Inferior parietal cortex (tissue), 1 donor: Measurements from ENCODE around the gene RPRD2.

Experiments
- DNase-seq: peaks from one replicate; pipeline ENCODE4 v3.0.0-alpha.2; 2016; ENCODE audit errors: extremely low spot score

RPRD2 gene

DNA sequence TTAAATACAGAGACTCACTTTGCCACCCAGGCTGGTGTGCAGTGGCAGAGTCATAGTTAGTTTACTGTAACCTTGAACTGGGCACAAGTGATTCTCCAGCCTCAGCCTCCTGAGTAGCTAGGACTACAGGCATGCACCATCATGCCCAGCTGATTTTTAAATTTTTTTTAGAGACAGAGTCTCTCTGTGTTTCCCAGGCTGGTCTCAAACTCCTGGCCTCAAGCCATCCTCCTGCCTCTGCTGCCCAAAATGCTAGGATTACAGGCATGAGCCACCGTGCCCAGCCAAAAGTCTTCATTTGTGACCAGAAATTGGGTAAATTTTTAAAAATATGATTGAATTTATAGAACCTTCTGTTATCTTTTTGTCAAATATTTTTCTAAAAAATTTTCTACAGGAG is 105.3 kb downstream of the RPRD2 start:
- DNase-seq, result no peak

DNA sequence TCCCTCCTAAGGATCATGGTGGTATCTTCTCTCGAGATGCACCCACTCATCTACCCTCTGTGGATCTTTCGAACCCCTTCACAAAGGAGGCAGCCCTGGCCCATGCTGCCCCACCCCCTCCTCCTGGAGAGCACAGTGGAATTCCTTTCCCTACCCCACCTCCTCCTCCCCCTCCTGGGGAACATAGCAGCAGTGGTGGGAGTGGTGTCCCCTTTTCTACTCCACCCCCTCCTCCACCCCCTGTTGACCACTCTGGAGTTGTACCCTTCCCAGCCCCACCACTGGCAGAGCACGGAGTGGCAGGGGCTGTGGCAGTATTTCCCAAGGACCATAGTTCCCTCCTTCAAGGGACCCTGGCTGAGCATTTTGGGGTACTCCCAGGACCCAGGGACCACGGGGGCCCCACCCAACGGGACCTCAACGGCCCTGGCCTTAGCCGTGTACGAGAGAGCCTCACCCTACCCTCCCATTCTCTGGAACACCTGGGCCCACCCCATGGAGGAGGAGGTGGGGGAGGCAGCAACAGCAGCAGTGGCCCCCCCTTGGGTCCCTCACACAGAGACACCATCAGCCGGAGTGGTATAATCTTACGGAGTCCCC is 108.8 kb downstream of the RPRD2 start:
- DNase-seq, result no peak

GRCh38 chr1:150473659-150474058 is 109.7 kb downstream of the RPRD2 start:
- no peak for DNase-seq

DNA sequence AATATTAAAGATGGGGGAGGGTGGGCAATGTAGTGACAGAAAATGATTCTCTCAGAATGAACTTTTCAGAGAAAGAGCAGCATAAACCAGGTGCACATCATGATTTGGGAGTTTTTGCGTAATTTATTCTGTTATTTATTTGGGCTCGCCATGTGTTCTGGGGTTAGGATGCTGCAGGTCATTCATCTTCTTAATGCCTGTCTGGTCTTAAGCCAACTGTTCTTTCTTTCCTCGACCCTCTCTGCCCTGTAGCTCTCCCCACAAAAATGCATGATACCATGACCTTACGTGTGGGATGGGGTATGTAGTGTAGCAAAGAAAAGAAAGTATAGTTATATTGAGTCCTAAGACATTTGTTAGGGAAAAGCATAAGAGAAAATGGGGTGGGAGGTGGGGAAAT is 110.9 kb downstream of the RPRD2 start:
- no peak for DNase-seq

- DNase-seq, result no peak
Measured at GRCh38 chr1:150476754-150477153, 112.8 kb downstream of the RPRD2 start.

DNA sequence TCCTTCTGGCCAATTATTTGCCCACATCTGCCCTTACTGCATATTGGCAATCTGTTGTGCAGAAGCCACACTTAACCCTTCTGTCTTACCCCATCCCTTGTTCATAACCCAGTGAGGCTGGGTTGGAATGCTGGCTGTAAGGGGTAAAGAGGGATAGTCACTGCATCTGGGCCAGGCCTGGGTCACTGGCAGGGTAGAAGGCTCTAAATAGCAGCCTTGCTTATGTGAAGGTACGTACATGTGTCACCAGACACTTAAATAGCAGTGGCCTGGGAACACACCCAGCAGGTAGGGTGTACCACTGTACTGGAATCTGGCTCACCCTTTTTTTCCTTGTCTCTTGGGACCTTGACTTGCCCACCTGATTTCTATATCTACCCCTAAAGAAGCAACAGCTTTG is 113.4 kb downstream of the RPRD2 start:
- no peak for DNase-seq

DNA sequence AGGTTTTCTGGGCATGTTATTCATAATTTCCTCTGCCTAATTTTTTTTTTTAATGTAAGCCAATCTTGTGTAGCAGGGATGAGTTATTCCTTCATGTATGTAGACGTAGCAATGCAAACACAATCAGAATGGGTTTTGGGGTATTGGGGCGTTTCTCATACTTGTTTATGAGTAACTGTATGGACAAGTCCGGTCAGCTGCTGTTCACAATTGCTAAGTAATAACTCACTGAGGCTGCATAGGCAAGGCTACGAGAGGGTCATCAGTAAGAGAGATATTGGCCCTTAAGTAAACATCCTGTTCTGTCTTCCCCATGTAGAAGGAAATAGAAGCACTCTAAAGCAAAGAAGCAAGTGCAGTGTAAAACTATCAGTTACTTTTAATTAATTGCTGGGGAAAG is 113.8 kb downstream of the RPRD2 start:
- DNase-seq, result no peak

DNA sequence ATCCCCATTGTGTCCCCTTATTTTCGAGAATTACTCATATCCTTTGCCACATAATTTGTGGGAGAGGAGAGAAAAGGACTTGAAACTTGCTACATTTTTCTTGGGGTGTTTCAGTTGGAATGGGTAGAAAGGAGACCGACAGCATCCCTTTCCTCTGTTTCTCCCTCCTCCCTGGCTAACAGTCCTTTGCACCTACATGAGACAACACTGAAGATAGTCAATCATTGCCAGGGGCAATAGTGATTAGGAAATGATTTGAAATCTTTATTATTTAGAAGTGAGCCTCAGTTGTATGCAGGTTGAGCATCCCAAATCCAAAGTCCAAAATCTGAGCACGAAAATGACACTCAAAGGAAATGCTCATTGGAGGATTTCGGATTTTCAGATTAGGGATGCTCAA is 115.4 kb downstream of the RPRD2 start:
- DNase-seq, result no peak

DNA sequence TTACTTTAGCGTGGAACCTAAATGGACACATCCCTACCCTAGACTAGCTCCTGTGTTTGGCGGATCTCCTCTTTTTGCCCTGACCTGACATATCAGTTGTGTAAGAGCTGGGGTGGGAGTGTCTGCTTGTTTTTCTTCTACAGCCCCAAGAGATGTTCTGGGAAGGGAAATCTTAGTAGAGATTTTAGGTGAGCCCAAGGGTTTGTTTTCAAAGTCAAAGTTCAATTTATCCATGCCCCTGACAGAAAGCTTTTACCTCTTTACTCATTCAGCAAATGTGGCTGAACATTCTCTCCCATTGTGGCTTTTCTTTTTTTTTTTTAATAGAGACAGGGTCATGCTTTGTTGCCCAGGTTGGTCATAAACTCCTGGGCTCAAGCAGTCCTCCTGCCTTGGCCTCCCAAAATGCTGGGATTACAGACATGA is 116.0 kb downstream of the RPRD2 start:
- no peak for DNase-seq

DNA sequence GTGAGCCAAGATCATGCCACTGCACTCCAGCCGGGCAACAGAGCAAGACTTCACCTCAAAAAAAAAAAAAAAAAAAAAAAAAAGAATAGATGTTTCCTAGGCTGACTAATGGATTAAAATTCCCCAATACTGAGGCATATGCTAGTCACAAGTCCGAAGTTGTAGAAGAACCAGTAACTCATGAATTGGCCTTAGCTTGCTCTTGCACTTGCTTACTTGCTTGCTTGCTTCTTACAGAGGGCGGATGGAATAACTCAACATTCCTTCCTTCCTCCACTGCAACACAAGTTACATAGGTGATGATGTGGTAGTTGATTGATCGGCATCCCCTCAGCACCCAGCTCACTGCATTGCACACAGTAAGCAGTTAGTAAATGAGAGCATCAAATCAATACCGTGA is 120.5 kb downstream of the RPRD2 start:
- DNase-seq, result no peak

DNA sequence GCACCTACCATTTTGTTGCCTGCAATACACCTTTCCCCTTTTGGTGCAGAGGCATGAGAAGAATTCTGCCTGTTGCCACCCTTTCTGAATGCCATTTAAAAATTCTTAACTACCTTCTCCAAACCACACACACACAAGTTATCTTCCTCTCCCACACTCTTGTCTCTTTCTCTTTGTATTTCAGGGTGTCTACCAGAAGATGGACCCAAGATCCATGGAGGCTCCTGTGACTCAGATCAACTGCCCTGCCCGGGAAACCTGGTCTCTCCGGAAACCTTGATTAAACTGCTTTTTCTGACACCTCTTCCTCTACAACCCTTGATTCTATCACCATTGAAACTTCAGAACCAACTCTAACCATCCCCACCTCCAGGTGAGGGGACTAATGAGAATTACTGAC is 120.9 kb downstream of the RPRD2 start:
- no peak for DNase-seq

- peak; percentile 99 for DNase-seq
Measured at GRCh38 chr1:150486966-150487762, 123.2 kb downstream of the RPRD2 start, which contains the start of gene TARS2. Gene TARS2, plus strand, starts transcription at chr1:150487419. Its CDS starts 32 bp downstream, at chr1:150487451.

GRCh38 chr1:150487763-150488115 is 123.8 kb downstream of the RPRD2 start:
- DNase-seq, result no peak

DNA sequence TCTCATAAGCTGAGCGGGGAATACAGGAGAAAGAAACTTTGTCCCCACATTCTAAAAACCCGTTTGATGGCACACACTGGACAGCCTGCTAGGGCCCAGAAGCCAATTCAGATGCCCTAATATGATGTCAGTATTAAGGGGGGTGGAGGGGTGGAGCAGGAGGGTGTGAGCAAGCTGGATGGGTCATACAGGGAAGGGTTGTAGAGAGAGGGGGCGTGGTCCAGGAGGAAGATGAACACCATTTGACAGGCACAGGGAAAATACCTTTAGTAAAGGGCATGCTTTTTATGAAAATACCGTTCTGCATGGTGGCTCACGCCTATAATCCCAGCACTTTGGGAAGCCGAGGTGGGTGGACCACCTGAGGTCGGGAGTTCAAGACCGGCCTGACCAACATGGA is 129.2 kb downstream of the RPRD2 start:
- DNase-seq, result no peak

DNA sequence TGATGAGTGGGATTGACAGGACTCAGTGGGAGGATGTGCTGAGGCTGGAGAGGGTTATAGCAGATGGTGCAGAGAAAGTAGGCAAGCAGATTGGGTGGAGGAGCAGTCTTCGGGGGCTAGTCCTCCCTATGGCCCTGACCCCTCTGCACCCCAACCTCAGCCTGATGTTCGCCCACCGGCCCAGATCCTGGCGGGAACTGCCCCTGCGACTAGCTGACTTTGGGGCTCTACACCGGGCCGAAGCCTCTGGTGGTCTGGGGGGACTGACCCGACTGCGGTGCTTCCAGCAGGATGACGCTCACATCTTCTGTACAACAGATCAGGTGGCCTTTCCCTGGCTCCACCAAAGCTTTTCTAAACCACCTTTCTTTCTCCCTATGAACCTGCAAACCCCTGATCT is 134.4 kb downstream of the RPRD2 start:
- DNase-seq, result no peak

DNA sequence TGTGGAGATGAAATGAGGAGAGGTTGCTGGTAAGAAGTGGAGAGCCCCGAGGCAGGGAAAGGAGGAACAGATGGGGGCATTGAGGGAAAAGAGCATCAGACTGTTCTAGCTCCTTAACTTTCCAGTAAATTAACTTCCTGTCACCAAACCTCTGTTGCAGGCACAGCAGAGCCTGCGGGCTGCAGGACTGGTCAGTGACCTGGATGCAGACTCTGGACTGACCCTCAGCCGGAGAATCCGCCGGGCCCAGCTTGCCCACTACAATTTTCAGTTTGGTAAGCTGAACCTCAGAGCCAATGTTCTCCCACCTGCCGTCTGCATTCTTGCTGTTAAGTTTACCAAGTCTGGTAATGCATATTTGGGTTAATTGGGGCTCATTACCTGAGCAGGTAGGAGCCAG is 141.5 kb downstream of the RPRD2 start:
- no peak for DNase-seq

DNA sequence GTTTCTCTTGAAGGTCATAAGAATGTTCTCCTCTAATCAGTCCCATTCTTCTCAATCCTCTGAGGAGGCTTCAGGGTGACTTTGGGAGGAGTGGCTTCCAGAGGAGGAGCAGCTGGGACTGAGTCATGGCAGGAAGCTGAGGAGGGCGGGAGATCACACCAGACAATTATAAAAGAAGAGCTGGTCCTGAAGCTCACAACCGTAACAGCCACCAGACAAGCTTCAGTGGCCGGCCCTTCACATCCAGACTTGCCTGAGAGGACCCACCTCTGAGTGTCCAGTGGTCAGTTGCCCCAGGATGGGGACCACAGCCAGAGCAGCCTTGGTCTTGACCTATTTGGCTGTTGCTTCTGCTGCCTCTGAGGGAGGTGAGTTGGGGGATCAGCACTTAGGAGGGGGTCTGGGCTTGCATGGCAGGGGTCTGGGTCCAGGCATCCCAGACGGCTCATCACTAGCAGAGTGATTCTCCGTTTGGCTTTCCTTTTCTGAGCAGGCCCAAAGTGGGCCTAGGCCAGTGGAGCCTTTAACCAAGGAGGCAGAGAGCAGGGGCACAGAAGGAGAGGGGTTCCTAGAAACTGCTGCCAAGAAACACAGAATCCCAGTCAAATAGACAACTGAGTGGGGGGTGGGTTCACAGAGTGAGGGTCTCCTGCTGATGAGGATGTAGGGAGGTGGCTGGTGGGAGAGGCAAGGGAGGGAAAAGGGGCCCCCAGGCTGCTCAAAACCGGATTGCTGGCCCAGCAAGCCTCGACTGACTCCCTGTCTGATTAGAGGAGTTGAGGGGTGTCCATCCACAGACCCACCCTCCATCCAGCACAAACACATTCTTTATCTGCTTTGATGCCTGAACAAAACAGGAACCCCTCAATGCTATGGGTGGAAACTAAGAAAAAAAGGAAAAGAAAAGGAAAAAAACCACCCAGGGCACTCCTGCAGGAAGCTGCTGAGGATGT is 144.2 kb downstream of the RPRD2 start, which contains the start of gene ECM1:
Gene ECM1 (plus strand): TSS at position 198 of the 953 bp plus-strand sequence. CDS start 101 bp downstream, at position 299.
- peak; percentile 40 for DNase-seq

DNA sequence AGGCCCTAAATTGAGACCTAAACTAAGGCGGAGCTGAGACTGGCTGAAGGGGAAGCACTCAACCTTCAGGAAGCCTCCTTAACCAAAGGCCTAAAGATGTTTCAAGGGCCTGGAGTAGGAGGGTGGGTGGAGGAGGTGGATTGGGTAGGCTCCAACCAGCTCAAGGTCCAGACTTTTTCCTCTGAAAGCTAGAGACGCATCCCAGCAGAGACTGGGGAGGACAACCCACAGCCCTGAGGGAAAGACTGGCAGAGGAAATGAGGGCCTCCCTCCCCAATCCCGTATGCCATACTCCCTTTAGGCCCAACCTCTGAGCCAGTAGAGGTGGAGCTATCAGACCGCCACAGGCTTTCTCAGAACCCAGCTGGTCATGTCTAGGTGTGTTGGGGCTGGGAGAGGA is 145.0 kb downstream of the RPRD2 start:
- no peak for DNase-seq

GRCh38 chr1:150511551-150511950 is 147.6 kb downstream of the RPRD2 start:
- DNase-seq, result no peak

DNA sequence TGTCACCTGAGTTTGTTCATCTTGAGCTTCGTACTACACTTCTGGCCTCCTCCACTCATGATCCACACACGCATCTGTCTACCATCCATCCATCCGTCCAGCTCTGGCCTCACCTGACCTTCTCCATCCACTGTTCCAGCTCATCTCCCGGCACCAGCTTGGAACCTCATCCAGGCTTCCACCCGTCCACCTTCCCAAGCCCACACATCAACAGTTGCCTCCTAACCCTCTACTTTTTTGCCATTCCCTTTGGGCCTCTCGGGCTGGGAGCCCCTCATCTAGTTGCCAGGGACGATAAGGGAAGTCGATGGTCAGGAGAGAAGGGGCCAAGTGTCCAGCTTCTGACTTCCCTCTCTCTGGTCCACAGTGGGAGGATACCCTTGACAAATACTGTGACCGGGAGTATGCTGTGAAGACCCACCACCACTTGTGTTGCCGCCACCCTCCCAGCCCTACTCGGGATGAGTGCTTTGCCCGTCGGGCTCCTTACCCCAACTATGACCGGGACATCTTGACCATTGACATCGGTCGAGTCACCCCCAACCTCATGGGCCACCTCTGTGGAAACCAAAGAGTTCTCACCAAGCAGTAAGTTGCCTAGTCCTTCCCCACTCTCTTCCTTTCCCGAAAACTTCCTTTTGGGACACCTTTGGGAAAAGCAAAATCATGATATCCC is 148.2 kb downstream of the RPRD2 start:
- no peak for DNase-seq

GRCh38 chr1:150512846-150513245 is 148.9 kb downstream of the RPRD2 start:
- DNase-seq, result no peak

DNA sequence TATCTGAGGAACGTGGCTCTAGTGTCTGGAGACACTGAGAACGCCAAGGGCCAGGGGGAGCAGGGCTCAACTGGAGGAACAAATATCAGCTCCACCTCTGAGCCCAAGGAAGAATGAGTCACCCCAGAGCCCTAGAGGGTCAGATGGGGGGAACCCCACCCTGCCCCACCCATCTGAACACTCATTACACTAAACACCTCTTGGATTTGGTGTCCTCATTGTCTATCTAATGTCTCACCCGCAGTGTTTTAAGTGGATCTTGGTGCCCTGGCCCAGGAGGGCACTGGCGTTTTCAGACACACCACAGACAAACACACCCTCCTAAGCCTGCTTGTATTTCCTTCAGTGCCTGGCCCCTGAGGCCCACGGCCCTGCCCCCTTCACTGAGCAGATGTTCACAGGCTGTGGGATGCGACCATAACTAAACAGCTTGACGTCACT is 149.4 kb downstream of the RPRD2 start:
- DNase-seq, result no peak
